Loucy (cell line): Measurements from ENCODE around the gene GUCY1A2.

Experiments used
- H2AFZ ChIP-seq: fragments of 200-600 bp; sonication (generic); 2 replicates; pipeline ENCODE4 v1.6.0; 2016; ENCODE audit warnings: antibody characterized with exemption, mild to moderate bottlenecking, low read length, moderate library complexity
- H3F3A ChIP-seq: fragments of 200-600 bp; 2 replicates; pipeline ENCODE4 v1.6.0; 2016; ENCODE audit warnings: antibody characterized with exemption, low read depth, mild to moderate bottlenecking
- H3K27me3 ChIP-seq: fragments of 200-600 bp; sonication (generic); 2 replicates; pipeline ENCODE4 v1.6.1; 2014; ENCODE audit warnings: low read length, mild to moderate bottlenecking; ENCODE audit not compliant: insufficient read depth, poor library complexity, severe bottlenecking
- H3K36me3 ChIP-seq: fragments of 200-600 bp; sonication (generic); 2 replicates; pipeline ENCODE4 v1.6.1; 2016; ENCODE audit warnings: low read length; ENCODE audit not compliant: insufficient read depth
- H3K4me1 ChIP-seq: fragments of 200-600 bp; sonication (generic); 2 replicates; pipeline ENCODE4 v1.5.1; 2014; ENCODE audit warnings: low read length, mild to moderate bottlenecking; ENCODE audit not compliant: insufficient read depth, poor library complexity, severe bottlenecking
- H3K4me2 ChIP-seq: fragments of 200-600 bp; sonication (generic); 2 replicates; pipeline ENCODE4 v1.6.0; 2014; ENCODE audit warnings: antibody characterized with exemption, low read length, low read depth, mild to moderate bottlenecking; ENCODE audit not compliant: poor library complexity, severe bottlenecking
- H3K4me3 ChIP-seq: fragments of 200-600 bp; sonication (generic); 2 replicates; pipeline ENCODE4 v1.5.1; 2014; ENCODE audit warnings: low read length, mild to moderate bottlenecking, mixed read lengths; ENCODE audit not compliant: poor library complexity, severe bottlenecking
- H3K79me2 ChIP-seq: fragments of 200-600 bp; sonication (generic); 2 replicates; pipeline ENCODE4 v1.6.1; 2014; ENCODE audit warnings: low read length; ENCODE audit not compliant: insufficient read depth
- H3K9ac ChIP-seq: fragments of 200-600 bp; sonication (generic); 2 replicates; pipeline ENCODE4 v1.6.0; 2014; ENCODE audit warnings: mild to moderate bottlenecking, low read depth, low read length, moderate library complexity; ENCODE audit not compliant: poor library complexity, severe bottlenecking
- H3K9me2 ChIP-seq: fragments of 200-600 bp; sonication (generic); replicated peaks from 2 replicates; pipeline ENCODE4 v1.6.1; 2016; ENCODE audit warnings: low read depth, low read length, mixed read lengths
- H3K9me3 ChIP-seq: fragments of 200-600 bp; sonication (generic); 2 replicates; pipeline ENCODE4 v1.6.1; 2014; ENCODE audit warnings: mild to moderate bottlenecking, antibody characterized with exemption, low read length, low read depth; ENCODE audit not compliant: insufficient read depth
- H4K20me1 ChIP-seq: fragments of 200-600 bp; sonication (generic); 2 replicates; pipeline ENCODE4 v1.6.0; 2014; ENCODE audit warnings: antibody characterized with exemption, low read length, mild to moderate bottlenecking; ENCODE audit not compliant: insufficient read depth, poor library complexity, severe bottlenecking
- EZH2phosphoT487 ChIP-seq: fragments of 200-600 bp; IDR thresholded peaks from 2 replicates; pipeline ENCODE4 v1.6.1; 2018; ENCODE audit warnings: antibody characterized with exemption, mild to moderate bottlenecking, moderate library complexity, borderline replicate concordance
- TF ChIP-seq, protein P1 (sequence below): fragments of 200-600 bp; sonication (generic); conservative IDR thresholded peaks from 2 replicates; pipeline ENCODE4 v1.5.1; 2014; ENCODE audit warnings: mild to moderate bottlenecking, antibody characterized with exemption, low read length

The GUCY1A2 gene

DNA sequence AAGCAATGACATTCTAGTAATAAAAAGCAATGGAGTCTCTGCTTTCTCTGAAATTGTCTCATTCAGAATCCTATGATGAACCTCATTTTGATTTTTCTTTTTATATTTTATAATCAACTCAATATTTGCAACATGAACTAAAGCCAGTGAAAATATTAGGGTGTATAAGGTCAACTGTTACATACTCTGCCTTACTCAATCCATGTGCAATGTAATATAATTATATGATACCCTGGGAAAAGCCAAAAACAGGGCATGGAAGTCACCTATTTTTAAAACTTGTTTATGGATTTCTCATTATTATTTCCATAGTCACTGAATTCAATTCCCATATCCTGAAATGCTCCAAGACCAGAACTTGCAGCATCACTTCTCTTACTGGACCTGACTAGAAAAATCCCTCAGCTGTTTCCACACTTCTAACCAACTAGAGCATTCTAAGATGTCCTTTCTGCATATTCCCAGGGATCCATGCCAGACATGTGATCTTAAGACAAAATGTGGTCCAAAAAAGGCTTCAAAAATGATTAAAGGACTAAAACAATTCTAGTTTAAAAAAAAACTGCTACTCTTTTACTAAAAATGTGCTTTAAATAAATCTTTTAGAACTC lies 97.3 kb downstream of the GUCY1A2 start:
- TF ChIP-seq, protein P1, sequence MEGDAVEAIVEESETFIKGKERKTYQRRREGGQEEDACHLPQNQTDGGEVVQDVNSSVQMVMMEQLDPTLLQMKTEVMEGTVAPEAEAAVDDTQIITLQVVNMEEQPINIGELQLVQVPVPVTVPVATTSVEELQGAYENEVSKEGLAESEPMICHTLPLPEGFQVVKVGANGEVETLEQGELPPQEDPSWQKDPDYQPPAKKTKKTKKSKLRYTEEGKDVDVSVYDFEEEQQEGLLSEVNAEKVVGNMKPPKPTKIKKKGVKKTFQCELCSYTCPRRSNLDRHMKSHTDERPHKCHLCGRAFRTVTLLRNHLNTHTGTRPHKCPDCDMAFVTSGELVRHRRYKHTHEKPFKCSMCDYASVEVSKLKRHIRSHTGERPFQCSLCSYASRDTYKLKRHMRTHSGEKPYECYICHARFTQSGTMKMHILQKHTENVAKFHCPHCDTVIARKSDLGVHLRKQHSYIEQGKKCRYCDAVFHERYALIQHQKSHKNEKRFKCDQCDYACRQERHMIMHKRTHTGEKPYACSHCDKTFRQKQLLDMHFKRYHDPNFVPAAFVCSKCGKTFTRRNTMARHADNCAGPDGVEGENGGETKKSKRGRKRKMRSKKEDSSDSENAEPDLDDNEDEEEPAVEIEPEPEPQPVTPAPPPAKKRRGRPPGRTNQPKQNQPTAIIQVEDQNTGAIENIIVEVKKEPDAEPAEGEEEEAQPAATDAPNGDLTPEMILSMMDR, result no peak
- TF ChIP-seq EZH2phosphoT487, result no peak
- no peak overlapping the region for H3K4me2 ChIP-seq
- H3K27me3 ChIP-seq, result no peaks in the 10 kb centered on the region
- H3K36me3 ChIP-seq, result no peaks in the 10 kb centered on the region
- no peaks in the 10 kb centered on the region for H3K9me3 ChIP-seq
- no peaks in the 10 kb centered on the region for H3K9me2 ChIP-seq
- no peak overlapping the region for H3K4me3 ChIP-seq
- H3K79me2 ChIP-seq, result no peaks in the 10 kb centered on the region
- no peak overlapping the region for H3K9ac ChIP-seq
- no peaks in the 10 kb centered on the region for H3K4me1 ChIP-seq
- H2AFZ ChIP-seq, result no peak overlapping the region
- no peaks in the 10 kb centered on the region for H4K20me1 ChIP-seq
- H3F3A ChIP-seq, result no peaks in the 10 kb centered on the region

DNA sequence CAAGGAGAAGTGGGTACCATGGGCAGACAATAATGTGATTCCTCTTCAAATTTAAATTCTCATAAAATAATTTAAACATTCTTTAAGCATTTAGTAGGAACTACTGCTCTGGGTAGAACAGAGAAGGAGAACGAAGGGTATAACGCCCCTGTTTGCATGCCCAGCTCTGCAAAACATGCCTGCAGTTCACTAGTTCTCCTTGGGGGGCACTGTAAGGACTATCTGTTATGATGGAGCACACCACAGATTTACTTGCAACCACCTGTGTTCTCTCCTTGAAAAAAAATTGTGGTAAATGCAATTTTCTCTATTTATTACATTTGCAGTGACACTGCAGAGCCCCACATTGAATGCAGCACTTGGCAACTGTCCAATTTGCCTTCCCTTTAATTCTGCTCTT lies 100.3 kb downstream of the GUCY1A2 start:
- H3F3A ChIP-seq, result no peaks in the 10 kb centered on the region
- no peaks in the 10 kb centered on the region for H3K36me3 ChIP-seq
- no peak overlapping the region for H2AFZ ChIP-seq
- no peaks in the 10 kb centered on the region for H4K20me1 ChIP-seq
- no peak overlapping the region for H3K4me3 ChIP-seq
- H3K4me1 ChIP-seq, result no peaks in the 10 kb centered on the region
- H3K4me2 ChIP-seq, result no peak overlapping the region
- no peaks in the 10 kb centered on the region for H3K9me3 ChIP-seq
- no peak overlapping the region for H3K9ac ChIP-seq
- H3K9me2 ChIP-seq, result no peaks in the 10 kb centered on the region
- H3K27me3 ChIP-seq, result no peaks in the 10 kb centered on the region
- no peaks in the 10 kb centered on the region for H3K79me2 ChIP-seq
- TF ChIP-seq, protein P1, result peak; percentile 29
- TF ChIP-seq EZH2phosphoT487, result no peak

DNA sequence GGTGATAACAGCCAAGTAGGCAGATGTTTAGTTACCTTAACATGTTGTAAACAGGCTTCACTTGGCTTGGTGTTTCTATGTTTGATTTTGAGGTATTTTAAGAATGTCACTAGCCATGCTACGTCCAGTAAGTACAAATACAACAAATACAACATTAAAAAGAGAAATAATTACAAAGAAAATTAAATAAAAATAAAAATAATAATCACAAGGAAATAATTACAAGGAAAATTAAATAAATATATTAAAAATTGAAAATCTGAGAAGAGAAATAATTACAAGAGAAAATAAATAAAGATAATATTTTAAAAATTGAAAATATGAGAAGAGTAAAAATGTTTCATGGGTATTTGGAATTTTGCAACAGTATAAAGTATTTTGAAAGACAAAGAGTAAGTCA lies 103.9 kb downstream of the GUCY1A2 start:
- Histone ChIP-seq H3K4me3 (no peak overlapping the region), H3K4me1 (no peaks in the 10 kb centered on the region), H3F3A (no peaks in the 10 kb centered on the region), H3K27me3 (no peaks in the 10 kb centered on the region), H2AFZ (no peak overlapping the region), H3K4me2 (no peak overlapping the region), H3K79me2 (no peaks in the 10 kb centered on the region), H3K9me2 (no peaks in the 10 kb centered on the region), H4K20me1 (no peaks in the 10 kb centered on the region), H3K9ac (no peak overlapping the region), H3K9me3 (no peaks in the 10 kb centered on the region), H3K36me3 (no peaks in the 10 kb centered on the region)
- TF ChIP-seq EZH2phosphoT487, result no peak
- TF ChIP-seq, protein P1, result no peak
